Mucosa of stomach (tissue), 1 donor: ENCODE results near the gene LRRC63.

Experiments used
- H3K27me3 ChIP-seq: one replicate; pipeline ENCODE4 v1.7.0; 2013; ENCODE audit warnings: mild to moderate bottlenecking, low read length; ENCODE audit not compliant: control insufficient read depth, insufficient read depth
- H3K36me3 ChIP-seq: one replicate; pipeline ENCODE4 v1.7.0; 2013; ENCODE audit warnings: low read length; ENCODE audit not compliant: control insufficient read depth, insufficient read depth
- H3K4me1 ChIP-seq: one replicate; pipeline ENCODE4 v1.7.0; 2013; ENCODE audit warnings: mild to moderate bottlenecking, low read length; ENCODE audit not compliant: control insufficient read depth, insufficient read depth
- H3K4me3 ChIP-seq: one replicate; pipeline ENCODE4 v1.7.0; 2013; ENCODE audit warnings: low read length
- H3K9ac ChIP-seq: one replicate; pipeline ENCODE4 v1.7.0; 2013; ENCODE audit warnings: mild to moderate bottlenecking, low read length, moderate library complexity
- H3K9me3 ChIP-seq: one replicate; pipeline ENCODE4 v1.7.0; 2013; ENCODE audit warnings: mild to moderate bottlenecking, low read length, moderate library complexity; ENCODE audit not compliant: control insufficient read depth
- donor health status: Pancreatic carcinoma.

Gene LRRC63

GRCh38 chr13:46183018-46183946 lies 28.4 kb upstream of the LRRC63 start:
- Histone ChIP-seq H3K27me3 (no peaks in the 10 kb centered on the region), H3K4me1 (no peaks in the 10 kb centered on the region), H3K9ac (no peak overlapping the region), H3K4me3 (no peak overlapping the region), H3K9me3 (no peaks in the 10 kb centered on the region), H3K36me3 (no peaks in the 10 kb centered on the region)

GRCh38 chr13:46184277-46184699 lies 27.4 kb upstream of the LRRC63 start:
- Histone ChIP-seq H3K4me3 (no peak overlapping the region), H3K9ac (no peak overlapping the region), H3K27me3 (no peaks in the 10 kb centered on the region), H3K4me1 (no peaks in the 10 kb centered on the region), H3K9me3 (no peaks in the 10 kb centered on the region), H3K36me3 (no peaks in the 10 kb centered on the region)

GRCh38 chr13:46185634-46186033 lies 26.1 kb upstream of the LRRC63 start:
- Histone ChIP-seq H3K9me3 (no peaks in the 10 kb centered on the region), H3K36me3 (no peaks in the 10 kb centered on the region), H3K4me1 (no peaks in the 10 kb centered on the region), H3K27me3 (no peaks in the 10 kb centered on the region), H3K4me3 (no peak overlapping the region), H3K9ac (no peak overlapping the region)

- H3K4me3 ChIP-seq: no peak overlapping the region
Measured at GRCh38 chr13:46192412-46192811, 19.3 kb upstream of the LRRC63 start.

GRCh38 chr13:46195016-46195415 lies 16.7 kb upstream of the LRRC63 start:
- no peaks in the 10 kb centered on the region for H3K27me3 ChIP-seq
- no peaks in the 10 kb centered on the region for H3K4me1 ChIP-seq
- H3K4me3 ChIP-seq: no peak overlapping the region
- H3K9ac ChIP-seq: no peak overlapping the region
- H3K9me3 ChIP-seq: no peaks in the 10 kb centered on the region
- H3K36me3 ChIP-seq: no peaks in the 10 kb centered on the region

More at GRCh38 chr13:46192412-46192811, 19.3 kb upstream of the LRRC63 start:
- H3K4me1 ChIP-seq: no peaks in the 10 kb centered on the region
- no peaks in the 10 kb centered on the region for H3K9me3 ChIP-seq
- H3K9ac ChIP-seq: no peak overlapping the region
- H3K27me3 ChIP-seq: no peaks in the 10 kb centered on the region
- H3K36me3 ChIP-seq: no peaks in the 10 kb centered on the region

GRCh38 chr13:46197299-46198048 lies 14.3 kb upstream of the LRRC63 start:
- Histone ChIP-seq H3K4me3 (no peak overlapping the region), H3K4me1 (no peaks in the 10 kb centered on the region), H3K27me3 (no peaks in the 10 kb centered on the region), H3K36me3 (no peaks in the 10 kb centered on the region), H3K9ac (no peak overlapping the region), H3K9me3 (no peaks in the 10 kb centered on the region)

- Histone ChIP-seq H3K4me1 (no peaks in the 10 kb centered on the region), H3K9me3 (no peaks in the 10 kb centered on the region), H3K4me3 (no peak overlapping the region), H3K36me3 (no peaks in the 10 kb centered on the region), H3K27me3 (no peaks in the 10 kb centered on the region), H3K9ac (no peak overlapping the region)
Measured at GRCh38 chr13:46198696-46199193, 13.0 kb upstream of the LRRC63 start.

GRCh38 chr13:46202188-46202795 lies 9.4 kb upstream of the LRRC63 start:
- H3K9me3 ChIP-seq: no peaks in the 10 kb centered on the region
- H3K36me3 ChIP-seq: no peaks in the 10 kb centered on the region
- no peak overlapping the region for H3K4me3 ChIP-seq
- H3K4me1 ChIP-seq: peaks cover 18% of the 10 kb centered on the region
- no peak overlapping the region for H3K9ac ChIP-seq
- H3K27me3 ChIP-seq: no peaks in the 10 kb centered on the region

- Histone ChIP-seq H3K4me3 (no peak overlapping the region), H3K27me3 (no peaks in the 10 kb centered on the region), H3K9me3 (no peaks in the 10 kb centered on the region), H3K9ac (no peak overlapping the region), H3K4me1 (peaks cover 24% of the 10 kb centered on the region), H3K36me3 (no peaks in the 10 kb centered on the region)
Measured at GRCh38 chr13:46202966-46203365, 8.8 kb upstream of the LRRC63 start.

GRCh38 chr13:46206143-46206542 lies 5.6 kb upstream of the LRRC63 start:
- no peak overlapping the region for H3K4me3 ChIP-seq
- H3K27me3 ChIP-seq: no peaks in the 10 kb centered on the region

GRCh38 chr13:46207828-46208227 lies 3.9 kb upstream of the LRRC63 start:
- Histone ChIP-seq H3K36me3 (no peaks in the 10 kb centered on the region), H3K9me3 (no peaks in the 10 kb centered on the region), H3K9ac (no peak overlapping the region), H3K4me3 (no peak overlapping the region), H3K27me3 (no peaks in the 10 kb centered on the region), H3K4me1 (peaks cover 31% of the 10 kb centered on the region)

More at GRCh38 chr13:46206143-46206542, 5.6 kb upstream of the LRRC63 start:
- Histone ChIP-seq H3K9ac (no peak overlapping the region), H3K9me3 (no peaks in the 10 kb centered on the region), H3K4me1 (peaks cover 24% of the 10 kb centered on the region), H3K36me3 (no peaks in the 10 kb centered on the region)
